ENCODE results near the gene SFSWAP. TPM values are rescaled to one million over a fixed set of nuclear protein-coding genes. Genes with fewer than 3 reads are reported as not detected.
"Not testable (repeated sequence)": the region's sequence is repeated elsewhere in the genome, so short reads cannot be mapped to it uniquely, and the experiment has no call there.

Gene SFSWAP
- polyA plus RNA-seq, 2 of the 4 experiments (the other 2 are of a cell fraction) = 21.8 to 23.5 TPM

- 88% methylated on average over 2 of the region's 2 CpGs for WGBS (ENCODE audit: missing lambda C conversion rate)
- no peak for ATAC-seq
- CTCF ChIA-PET = interaction anchor here (0.7 to 1.4 kb wide), 2 partner anchors 10 to 17 kb away, joined by 3 read pairs; no protein-coding TSS in a partner anchor
- POLR2A ChIA-PET = no interaction called here
- Histone ChIP-seq H3K4me1 (peaks cover 20% of the 10 kb centered on the region), H3K4me3 (no peak overlapping the region), H3K9me3 (peaks cover 15% of the 10 kb centered on the region), H3K27ac (no peak overlapping the region), H3K4me2 (no peak overlapping the region)
- no peak for FAIRE-seq
- TF ChIP-seq JUNB (IDR thresholded peaks at IDR 0.05) (no peak), ZSCAN20 (CRISPR knock-in tag; IDR thresholded peaks at IDR 0.05) (no peak), POLR2AphosphoS2 (conservative IDR thresholded peaks at IDR 0.05; ENCODE audit: low read length) (no peak), MYC (IDR thresholded peaks at IDR 0.05; ENCODE audit: borderline replicate concordance, low read length) (no peak), JUN (IDR thresholded peaks at IDR 0.05) (no peak), HDAC2 (IDR thresholded peaks at IDR 0.05) (no peak), HEYL (CRISPR knock-in tag; IDR thresholded peaks at IDR 0.05) (no peak), ZNF302 (CRISPR knock-in tag; IDR thresholded peaks at IDR 0.05) (no peak), NFE2L2 (conservative IDR thresholded peaks at IDR 0.05; ENCODE audit: low read length) (no peak), KDM1A (IDR thresholded peaks at IDR 0.05; ENCODE audit: low read depth) (no peak), GATA3 (IDR thresholded peaks at IDR 0.05; ENCODE audit: borderline replicate concordance) (no peak), ZFP36 (IDR thresholded peaks at IDR 0.05; ENCODE audit: borderline replicate concordance, partially characterized antibody) (no peak)
- TF ChIP-seq, protein P1, sequence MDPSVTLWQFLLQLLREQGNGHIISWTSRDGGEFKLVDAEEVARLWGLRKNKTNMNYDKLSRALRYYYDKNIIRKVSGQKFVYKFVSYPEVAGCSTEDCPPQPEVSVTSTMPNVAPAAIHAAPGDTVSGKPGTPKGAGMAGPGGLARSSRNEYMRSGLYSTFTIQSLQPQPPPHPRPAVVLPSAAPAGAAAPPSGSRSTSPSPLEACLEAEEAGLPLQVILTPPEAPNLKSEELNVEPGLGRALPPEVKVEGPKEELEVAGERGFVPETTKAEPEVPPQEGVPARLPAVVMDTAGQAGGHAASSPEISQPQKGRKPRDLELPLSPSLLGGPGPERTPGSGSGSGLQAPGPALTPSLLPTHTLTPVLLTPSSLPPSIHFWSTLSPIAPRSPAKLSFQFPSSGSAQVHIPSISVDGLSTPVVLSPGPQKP (IDR thresholded peaks at IDR 0.05; ENCODE audit: low read depth, low read length) = no peak
- TF ChIP-seq, protein P2, sequence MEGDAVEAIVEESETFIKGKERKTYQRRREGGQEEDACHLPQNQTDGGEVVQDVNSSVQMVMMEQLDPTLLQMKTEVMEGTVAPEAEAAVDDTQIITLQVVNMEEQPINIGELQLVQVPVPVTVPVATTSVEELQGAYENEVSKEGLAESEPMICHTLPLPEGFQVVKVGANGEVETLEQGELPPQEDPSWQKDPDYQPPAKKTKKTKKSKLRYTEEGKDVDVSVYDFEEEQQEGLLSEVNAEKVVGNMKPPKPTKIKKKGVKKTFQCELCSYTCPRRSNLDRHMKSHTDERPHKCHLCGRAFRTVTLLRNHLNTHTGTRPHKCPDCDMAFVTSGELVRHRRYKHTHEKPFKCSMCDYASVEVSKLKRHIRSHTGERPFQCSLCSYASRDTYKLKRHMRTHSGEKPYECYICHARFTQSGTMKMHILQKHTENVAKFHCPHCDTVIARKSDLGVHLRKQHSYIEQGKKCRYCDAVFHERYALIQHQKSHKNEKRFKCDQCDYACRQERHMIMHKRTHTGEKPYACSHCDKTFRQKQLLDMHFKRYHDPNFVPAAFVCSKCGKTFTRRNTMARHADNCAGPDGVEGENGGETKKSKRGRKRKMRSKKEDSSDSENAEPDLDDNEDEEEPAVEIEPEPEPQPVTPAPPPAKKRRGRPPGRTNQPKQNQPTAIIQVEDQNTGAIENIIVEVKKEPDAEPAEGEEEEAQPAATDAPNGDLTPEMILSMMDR (IDR thresholded peaks at IDR 0.05) = no peak
- TF ChIP-seq, protein P3, sequence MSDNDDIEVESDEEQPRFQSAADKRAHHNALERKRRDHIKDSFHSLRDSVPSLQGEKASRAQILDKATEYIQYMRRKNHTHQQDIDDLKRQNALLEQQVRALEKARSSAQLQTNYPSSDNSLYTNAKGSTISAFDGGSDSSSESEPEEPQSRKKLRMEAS (IDR thresholded peaks at IDR 0.05) = no peak
- no peak for DNase-seq (ENCODE audit: low read depth in 1 of 2, low spot score in 1 of 2)
These were observed 29.7 kb downstream of the SFSWAP start for GRCh38 chr12:131740626-131741025.

GRCh38 chr12:131742761-131743160 lies 31.9 kb downstream of the SFSWAP start:
- CTCF ChIA-PET; FAIRE-seq; POLR2A ChIA-PET; DNase-seq (ENCODE audit: low read depth in 1 of 2, low spot score in 1 of 2); H3K4me1 ChIP-seq; H3K4me2 ChIP-seq; H3K27ac ChIP-seq; ATAC-seq; H3K4me3 ChIP-seq: not testable (repeated sequence)
- peaks cover 15% of the 10 kb centered on the region for H3K9me3 ChIP-seq
- 95% methylated on average over 3 of the region's 3 CpGs for WGBS (ENCODE audit: missing lambda C conversion rate)

DNA sequence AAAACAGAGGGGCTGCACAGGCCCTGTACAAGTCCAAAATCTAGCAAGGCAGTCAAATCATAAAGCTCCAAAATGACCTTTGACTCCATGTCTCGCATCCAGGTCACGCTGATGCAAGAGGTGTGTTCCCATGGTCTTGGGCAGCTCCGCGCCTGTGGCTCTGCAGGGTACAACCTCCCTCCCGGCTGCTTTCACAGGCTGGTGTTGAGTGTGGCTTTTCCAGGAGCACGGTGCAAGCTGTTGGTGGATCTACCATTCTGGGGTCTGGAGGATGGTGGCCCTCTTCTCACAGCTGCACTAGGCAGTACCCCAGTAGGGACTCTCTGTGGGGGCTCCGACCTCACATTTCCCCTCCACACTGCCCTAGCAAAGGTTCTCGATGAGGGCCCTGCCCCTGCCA lies 32.5 kb downstream of the SFSWAP start:
- H3K27ac ChIP-seq; FAIRE-seq; DNase-seq (ENCODE audit: low read depth in 1 of 2, low spot score in 1 of 2); POLR2A ChIA-PET; H3K4me3 ChIP-seq; ATAC-seq; CTCF ChIA-PET; H3K4me2 ChIP-seq; H3K4me1 ChIP-seq: not testable (repeated sequence)
- peaks cover 15% of the 10 kb centered on the region for H3K9me3 ChIP-seq
- 96% methylated on average over 8 of the region's 8 CpGs for WGBS (ENCODE audit: missing lambda C conversion rate)

GRCh38 chr12:131743880-131744279 lies 33.0 kb downstream of the SFSWAP start:
- H3K4me3 ChIP-seq; H3K4me1 ChIP-seq; H3K27ac ChIP-seq; ATAC-seq; POLR2A ChIA-PET; FAIRE-seq; CTCF ChIA-PET; H3K4me2 ChIP-seq; DNase-seq (ENCODE audit: low read depth in 1 of 2, low spot score in 1 of 2): not testable (repeated sequence)
- 95% methylated on average over 4 of the region's 4 CpGs for WGBS (ENCODE audit: missing lambda C conversion rate)
- peaks cover 15% of the 10 kb centered on the region for H3K9me3 ChIP-seq
- peak; percentile 81 for TF ChIP-seq ZFP36 (IDR thresholded peaks at IDR 0.05; ENCODE audit: borderline replicate concordance, partially characterized antibody)

GRCh38 chr12:131744675-131745074 lies 33.8 kb downstream of the SFSWAP start:
- 88% methylated on average over 1 of the region's 1 CpG for whole genome bisulfite sequencing (ENCODE audit: missing lambda C conversion rate)
- H3K4me3 ChIP-seq; DNase-seq (ENCODE audit: low read depth in 1 of 2, low spot score in 1 of 2); H3K27ac ChIP-seq; POLR2A ChIA-PET; FAIRE-seq; H3K4me2 ChIP-seq; ATAC-seq; H3K4me1 ChIP-seq: not testable (repeated sequence)
- H3K9me3 ChIP-seq = peaks cover 15% of the 10 kb centered on the region
- CTCF ChIA-PET = interaction anchor here (1.1 kb wide), 1 partner anchor 8 kb away, joined by 3 read pairs; no protein-coding TSS in a partner anchor

All from A549 (cell line).